Left hindlimb (tissue), 1 donor: ENCODE measurements around the gene OTUB2.

Experiments
- DNase-seq: peaks from one replicate; pipeline ENCODE4 v3.0.0-alpha.2; 2018

Gene OTUB2

GRCh38 chr14:94041551-94042346 lies 15.6 kb downstream of the OTUB2 start:
- no peak for DNase-seq

GRCh38 chr14:94042433-94043091 lies 16.4 kb downstream of the OTUB2 start:
- no peak for DNase-seq

- DNase-seq = no peak
Measured at GRCh38 chr14:94043111-94043755, 17.1 kb downstream of the OTUB2 start.

- no peak for DNase-seq
Measured at GRCh38 chr14:94043756-94044475, 17.8 kb downstream of the OTUB2 start.

GRCh38 chr14:94044476-94045091 lies 18.4 kb downstream of the OTUB2 start:
- DNase-seq = no peak

GRCh38 chr14:94045101-94045500 lies 19.0 kb downstream of the OTUB2 start:
- DNase-seq = no peak

GRCh38 chr14:94045563-94046345 lies 19.6 kb downstream of the OTUB2 start:
- no peak for DNase-seq

GRCh38 chr14:94046696-94047250 lies 20.6 kb downstream of the OTUB2 start:
- no peak for DNase-seq

- no peak for DNase-seq
Measured at GRCh38 chr14:94047581-94047980, 21.4 kb downstream of the OTUB2 start.

- DNase-seq = no peak
Measured at GRCh38 chr14:94048691-94049624, 22.8 kb downstream of the OTUB2 start.

GRCh38 chr14:94049625-94050023 lies 23.5 kb downstream of the OTUB2 start:
- no peak for DNase-seq

- DNase-seq = no peak
Measured at GRCh38 chr14:94050231-94050880, 24.2 kb downstream of the OTUB2 start.

GRCh38 chr14:94051115-94051514 lies 25.0 kb downstream of the OTUB2 start:
- DNase-seq = no peak

- no peak for DNase-seq
Measured at GRCh38 chr14:94051779-94052178, 25.6 kb downstream of the OTUB2 start.

- DNase-seq = no peak
Measured at GRCh38 chr14:94052199-94052598, 26.1 kb downstream of the OTUB2 start.

- DNase-seq = no peak
Measured at GRCh38 chr14:94052662-94053061, 26.5 kb downstream of the OTUB2 start.

GRCh38 chr14:94054401-94054800 lies 28.3 kb downstream of the OTUB2 start:
- no peak for DNase-seq

GRCh38 chr14:94054936-94055335 lies 28.8 kb downstream of the OTUB2 start:
- DNase-seq = no peak

- no peak for DNase-seq
Measured at GRCh38 chr14:94056579-94057308, 30.6 kb downstream of the OTUB2 start.
